HG02571 (cell line): ENCODE measurements around the gene CSF2.
A peak's percentile ranks its signal among the peaks of the same experiment; 100 is the strongest.

Source experiments
- ATAC-seq: cut with Tn5 transposase; IDR thresholded peaks from one replicate; pipeline ENCODE4 v1.9.1; 2021; ENCODE audit warnings: mild to moderate bottlenecking, moderate library complexity; ENCODE audit not compliant: unreplicated experiment

Gene CSF2

GRCh38 chr5:132054697-132055440, 18.7 kb upstream of the CSF2 start:
- ATAC-seq = no peak

- ATAC-seq = no peak
These were observed 18.2 kb upstream of the CSF2 start for GRCh38 chr5:132055441-132055807.

- no peak for ATAC-seq
These were observed 17.6 kb upstream of the CSF2 start for GRCh38 chr5:132055808-132056609.

GRCh38 chr5:132056610-132057497, 16.7 kb upstream of the CSF2 start:
- no peak for ATAC-seq

GRCh38 chr5:132057498-132058255, 15.9 kb upstream of the CSF2 start:
- ATAC-seq = no peak

- ATAC-seq = no peak
These were observed 14.9 kb upstream of the CSF2 start for GRCh38 chr5:132058646-132059042.

GRCh38 chr5:132059043-132059695, 14.4 kb upstream of the CSF2 start:
- ATAC-seq = no peak

GRCh38 chr5:132059696-132060500, 13.7 kb upstream of the CSF2 start:
- no peak for ATAC-seq

- ATAC-seq = no peak
These were observed 13.0 kb upstream of the CSF2 start, which contains the start of gene IL3 for GRCh38 chr5:132060501-132061161. TSS of gene IL3 (plus strand) at chr5:132060655. CDS start at chr5:132060707, 52 bp downstream.

- ATAC-seq = peak; percentile 50
These were observed 10.3 kb upstream of the CSF2 start for GRCh38 chr5:132063090-132063911.

- no peak for ATAC-seq
These were observed 9.4 kb upstream of the CSF2 start for GRCh38 chr5:132064140-132064539.

- ATAC-seq = peak; percentile 65
These were observed 8.8 kb upstream of the CSF2 start for GRCh38 chr5:132064738-132065331.

- ATAC-seq = no peak
These were observed 8.1 kb upstream of the CSF2 start for GRCh38 chr5:132065351-132065937.

GRCh38 chr5:132065951-132066701, 7.5 kb upstream of the CSF2 start:
- no peak for ATAC-seq

GRCh38 chr5:132066871-132067270, 6.7 kb upstream of the CSF2 start:
- no peak for ATAC-seq

GRCh38 chr5:132067451-132067850, 6.1 kb upstream of the CSF2 start:
- ATAC-seq = no peak
